Measurements from ENCODE around the gene TRERF1. TPM values are rescaled to one million over a fixed set of nuclear protein-coding genes. Genes with fewer than 3 reads are reported as not detected.

The TRERF1 gene
- total RNA-seq, 4 donors from 2014 or later = 3.3 to 16.3 (median 7.2) TPM

- intact Hi-C loops (cut with DNase I; ENCODE audit: low total_unique reads) = no loop called here
- H3K27ac ChIP-seq = no peak overlapping the region
- no peak for TF ChIP-seq CTCF (IDR thresholded peaks at IDR 0.05)
- TF ChIP-seq POLR2A (IDR thresholded peaks at IDR 0.05) = no peak
- H3K4me1 ChIP-seq = no peaks in the 10 kb centered on the region
- no peak for DNase-seq
- H3K4me3 ChIP-seq = no peak overlapping the region
- no peaks in the 10 kb centered on the region for H3K9me3 ChIP-seq
- no peaks in the 10 kb centered on the region for H3K36me3 ChIP-seq
- H3K27me3 ChIP-seq = no peaks in the 10 kb centered on the region
Observed at GRCh38 chr6:42344756-42345155, 107.0 kb downstream of the TRERF1 start.

- Histone ChIP-seq H3K9me3 (no peaks in the 10 kb centered on the region), H3K27ac (no peak overlapping the region), H3K4me1 (no peaks in the 10 kb centered on the region), H3K4me3 (no peak overlapping the region), H3K36me3 (no peaks in the 10 kb centered on the region), H3K27me3 (no peaks in the 10 kb centered on the region)
- intact Hi-C loops (cut with DNase I; ENCODE audit: low total_unique reads) = no loop called here
- TF ChIP-seq POLR2A (IDR thresholded peaks at IDR 0.05) = no peak
- no peak for TF ChIP-seq CTCF (IDR thresholded peaks at IDR 0.05)
- no peak for DNase-seq
Observed at GRCh38 chr6:42341771-42342553, 109.8 kb downstream of the TRERF1 start.

GRCh38 chr6:42341221-42341620 is 110.5 kb downstream of the TRERF1 start:
- intact Hi-C loops (cut with DNase I; ENCODE audit: low total_unique reads) = no loop called here
- Histone ChIP-seq H3K36me3 (no peaks in the 10 kb centered on the region), H3K27ac (no peak overlapping the region), H3K4me1 (no peaks in the 10 kb centered on the region), H3K27me3 (no peaks in the 10 kb centered on the region), H3K9me3 (no peaks in the 10 kb centered on the region), H3K4me3 (no peak overlapping the region)
- TF ChIP-seq POLR2A (IDR thresholded peaks at IDR 0.05) = no peak
- TF ChIP-seq CTCF (IDR thresholded peaks at IDR 0.05) = no peak
- no peak for DNase-seq

GRCh38 chr6:42340511-42340910 is 111.2 kb downstream of the TRERF1 start:
- Histone ChIP-seq H3K9me3 (no peaks in the 10 kb centered on the region), H3K4me3 (no peak overlapping the region), H3K4me1 (no peaks in the 10 kb centered on the region), H3K27me3 (no peaks in the 10 kb centered on the region), H3K27ac (no peak overlapping the region), H3K36me3 (no peaks in the 10 kb centered on the region)
- TF ChIP-seq CTCF (IDR thresholded peaks at IDR 0.05) (no peak), POLR2A (IDR thresholded peaks at IDR 0.05) (no peak)
- DNase-seq = no peak
- intact Hi-C loops (cut with DNase I; ENCODE audit: low total_unique reads) = no loop called here

- Histone ChIP-seq H3K27ac (no peak overlapping the region), H3K27me3 (no peaks in the 10 kb centered on the region), H3K36me3 (no peaks in the 10 kb centered on the region), H3K9me3 (no peaks in the 10 kb centered on the region), H3K4me3 (no peak overlapping the region), H3K4me1 (no peaks in the 10 kb centered on the region)
- intact Hi-C loops (cut with DNase I; ENCODE audit: low total_unique reads) = no loop called here
- no peak for TF ChIP-seq POLR2A (IDR thresholded peaks at IDR 0.05)
- no peak for TF ChIP-seq CTCF (IDR thresholded peaks at IDR 0.05)
- DNase-seq = no peak
Observed at GRCh38 chr6:42339991-42340401, 111.7 kb downstream of the TRERF1 start.
